Right kidney (tissue), 9 donors: Measurements from ENCODE around the gene NOTCH1.
"Not testable (repeated sequence)": the region's sequence is repeated elsewhere in the genome, so short reads cannot be mapped to it uniquely, and the experiment has no call there.

Experiments used
- DNase-seq: peaks from one replicate; pipeline ENCODE4 v3.0.0-alpha.2; 2016
- long read RNA-seq, 8 donors: transcript quantifications; one replicate each; lab custom pipeline, GENCODE V29; 2026

Gene NOTCH1
- long read RNA-seq, donor 1 = 0 reads
- long read RNA-seq, donor 2 = 0 reads
- long read RNA-seq, donor 3 = 0 reads
- long read RNA-seq, donor 4 = 0 reads
- long read RNA-seq, donor 5, full-length matches to known transcripts = 2 of 2 reads
- long read RNA-seq, donor 5, partial matches to known transcripts = 0 of 2 reads
- long read RNA-seq, donor 5, other reads (novel, unspliced or antisense) = 0 of 2 reads
- long read RNA-seq, donor 6 = 0 reads
- long read RNA-seq, donor 7 = 0 reads
- long read RNA-seq, donor 8, partial matches to known transcripts = 10 of 11 reads
- long read RNA-seq, donor 8, other reads (novel, unspliced or antisense) = 0 of 11 reads

GRCh38 chr9:136545965-136546696 is at the start of gene NOTCH1:
TSS of gene NOTCH1 (minus strand) at chr9:136546048. CDS start at chr9:136545786, 262 bp downstream.
- peak; percentile 95 for DNase-seq

- no peak for DNase-seq
Measured at GRCh38 chr9:136594492-136594891, 48.6 kb upstream of the NOTCH1 start.

GRCh38 chr9:136593581-136593980 is 47.7 kb upstream of the NOTCH1 start:
- no peak for DNase-seq

- DNase-seq = no peak
Measured at GRCh38 chr9:136592666-136593065, 46.8 kb upstream of the NOTCH1 start.

GRCh38 chr9:136590821-136591752 is 45.2 kb upstream of the NOTCH1 start:
- DNase-seq = no peak

- DNase-seq = no peak
Measured at GRCh38 chr9:136589766-136590763, 44.2 kb upstream of the NOTCH1 start.

GRCh38 chr9:136588663-136589464 is 43.0 kb upstream of the NOTCH1 start:
- DNase-seq = peak; percentile 75

GRCh38 chr9:136587944-136588662 is 42.3 kb upstream of the NOTCH1 start:
- peak; percentile 88 for DNase-seq

GRCh38 chr9:136587145-136587943 is 41.5 kb upstream of the NOTCH1 start:
- DNase-seq = peak; percentile 88

- DNase-seq = no peak
Measured at GRCh38 chr9:136586391-136586953, 40.6 kb upstream of the NOTCH1 start.

GRCh38 chr9:136585531-136586120 is 39.8 kb upstream of the NOTCH1 start:
- DNase-seq = no peak

- DNase-seq = peak; percentile 41
Measured at GRCh38 chr9:136584934-136585333, 39.1 kb upstream of the NOTCH1 start.

- DNase-seq = peak; percentile 39
Measured at GRCh38 chr9:136584401-136584932, 38.6 kb upstream of the NOTCH1 start.

GRCh38 chr9:136582977-136583735 is 37.3 kb upstream of the NOTCH1 start:
- no peak for DNase-seq

- DNase-seq = no peak
Measured at GRCh38 chr9:136581614-136582447, 36.0 kb upstream of the NOTCH1 start.

GRCh38 chr9:136579650-136580219 is 33.9 kb upstream of the NOTCH1 start:
- DNase-seq = not testable (repeated sequence)
